Hepatocyte (in vitro differentiated cells): Measurements from ENCODE around the gene PLOD2. TPM values are rescaled to one million over a fixed set of nuclear protein-coding genes. Genes with fewer than 3 reads are reported as not detected.

ENCODE experiments used
- DNase-seq: peaks from one replicate; pipeline ENCODE4 v3.0.0-alpha.2; 2016; ENCODE audit warnings: low spot score
- H2AFZ ChIP-seq: fragments of 200-600 bp; sonication (generic); 2 replicates; pipeline ENCODE4 v1.6.0; 2016; ENCODE audit warnings: antibody characterized with exemption, mild to moderate bottlenecking
- H3K27ac ChIP-seq: fragments of 200-600 bp; sonication (generic); 2 replicates; pipeline ENCODE4 v1.5.1; 2016; ENCODE audit warnings: mild to moderate bottlenecking
- H3K27me3 ChIP-seq: fragments of 200-600 bp; sonication (generic); 2 replicates; pipeline ENCODE4 v1.6.1; 2016
- H3K36me3 ChIP-seq: fragments of 200-600 bp; sonication (generic); replicated peaks from 2 replicates; pipeline ENCODE4 v1.5.1; 2016; ENCODE audit warnings: low read depth; ENCODE audit not compliant: insufficient read depth
- H3K4me1 ChIP-seq: fragments of 200-600 bp; sonication (generic); 2 replicates; pipeline ENCODE4 v1.5.1; 2016; ENCODE audit warnings: mild to moderate bottlenecking, moderate library complexity; ENCODE audit not compliant: insufficient read depth
- H3K4me2 ChIP-seq: fragments of 200-600 bp; sonication (generic); 2 replicates; pipeline ENCODE4 v1.6.0; 2016
- H3K4me3 ChIP-seq: fragments of 200-600 bp; sonication (generic); 2 replicates; pipeline ENCODE4 v1.5.1; 2016; ENCODE audit warnings: mild to moderate bottlenecking
- H3K79me2 ChIP-seq: fragments of 200-600 bp; sonication (generic); 2 replicates; pipeline ENCODE4 v1.6.0; 2017; ENCODE audit warnings: mild to moderate bottlenecking
- H3K9me2 ChIP-seq: fragments of 200-600 bp; sonication (generic); replicated peaks from 2 replicates; pipeline ENCODE4 v1.6.0; 2017; ENCODE audit warnings: mild to moderate bottlenecking; ENCODE audit not compliant: insufficient read depth
- H3K9me3 ChIP-seq: fragments of 200-600 bp; sonication (generic); 2 replicates; pipeline ENCODE4 v1.5.1; 2016; ENCODE audit warnings: low read depth, mild to moderate bottlenecking
- H4K20me1 ChIP-seq: fragments of 200-600 bp; sonication (generic); 2 replicates; pipeline ENCODE4 v1.6.0; 2016; ENCODE audit warnings: mild to moderate bottlenecking; ENCODE audit not compliant: insufficient read depth, poor library complexity, severe bottlenecking
- CTCF ChIP-seq: fragments of 200-600 bp; sonication (generic); IDR thresholded peaks from 2 replicates; pipeline ENCODE4 v1.5.1; 2016; ENCODE audit warnings: antibody characterized with exemption, mild to moderate bottlenecking; ENCODE audit not compliant: poor library complexity
- EZH2 ChIP-seq: fragments of 200-600 bp; sonication (generic); IDR thresholded peaks from 2 replicates; pipeline ENCODE4 v1.6.1; 2016; ENCODE audit warnings: antibody characterized with exemption, mild to moderate bottlenecking, borderline replicate concordance
- EZH2phosphoT487 ChIP-seq: fragments of 200-600 bp; sonication (generic); IDR thresholded peaks from one replicate; pipeline ENCODE4 v1.6.1; 2018; ENCODE audit warnings: antibody characterized with exemption, mild to moderate bottlenecking, low read depth, moderate library complexity; ENCODE audit not compliant: unreplicated experiment, severe bottlenecking
- WGBS: methylation state at CpG from one replicate; pipeline ENCODE4 v1.1.6; 2016; ENCODE audit warnings: low lambda C conversion rate; ENCODE audit errors: missing lambda C conversion rate; 5-methylcytosine and 5-hydroxymethylcytosine counted together
- polyA plus RNA-seq: library from polyadenylated mRNA; unstranded; fragments of >200 nt; fragmentation: Nextera tagmentation; extraction: Ambion mirVana; gene quantifications from 2 replicates; pipeline ENCODE4 v1.2.1, GENCODE V29; 2016
- total RNA-seq: library from RNA; depleted of rRNA; stranded (reverse); fragments of >200 nt; gene quantifications from 2 replicates; pipeline ENCODE4 v1.2.3, GENCODE V29; 2014

PLOD2 gene
- total and polyA plus RNA-seq, 2 experiments from 2014 or later = 97.3 to 148 TPM

- Histone ChIP-seq H3K4me2 (no peak overlapping the region), H3K9me2 (no peaks in the 10 kb centered on the region), H3K79me2 (no peaks in the 10 kb centered on the region), H3K36me3 (no peaks in the 10 kb centered on the region), H4K20me1 (no peaks in the 10 kb centered on the region), H3K27ac (no peak overlapping the region), H3K4me3 (no peak overlapping the region), H2AFZ (no peak overlapping the region), H3K4me1 (no peaks in the 10 kb centered on the region), H3K27me3 (no peaks in the 10 kb centered on the region), H3K9me3 (no peaks in the 10 kb centered on the region)
- TF ChIP-seq CTCF (peak; percentile 75), EZH2 (no peak), EZH2phosphoT487 (no peak)
- WGBS = 5% methylated on average over 6 of the region's 6 CpGs
- peak; percentile 73 for DNase-seq
These were observed 28.7 kb upstream of the PLOD2 start for GRCh38 chr3:146189519-146190173.

- 39% methylated on average over 2 of the region's 2 CpGs for WGBS
- TF ChIP-seq CTCF (peak; percentile 74), EZH2phosphoT487 (no peak), EZH2 (no peak)
- no peak overlapping the region for H3K4me2 ChIP-seq
These were observed 26.5 kb upstream of the PLOD2 start for GRCh38 chr3:146187334-146187950.

GRCh38 chr3:146184241-146185015, 23.4 kb upstream of the PLOD2 start:
- H3K36me3 ChIP-seq = no peaks in the 10 kb centered on the region
- no peak overlapping the region for H2AFZ ChIP-seq
- TF ChIP-seq EZH2 (no peak), CTCF (no peak), EZH2phosphoT487 (no peak)
- H4K20me1 ChIP-seq = no peaks in the 10 kb centered on the region
- DNase-seq = peak; percentile 34
- no peak overlapping the region for H3K27ac ChIP-seq
- no peaks in the 10 kb centered on the region for H3K4me1 ChIP-seq
- no peak overlapping the region for H3K4me3 ChIP-seq
- WGBS = 57% methylated on average over 2 of the region's 2 CpGs
- H3K27me3 ChIP-seq = no peaks in the 10 kb centered on the region
- H3K9me3 ChIP-seq = no peaks in the 10 kb centered on the region
- no peaks in the 10 kb centered on the region for H3K9me2 ChIP-seq
- no peak overlapping the region for H3K4me2 ChIP-seq
- H3K79me2 ChIP-seq = no peaks in the 10 kb centered on the region

More at GRCh38 chr3:146187334-146187950, 26.5 kb upstream of the PLOD2 start:
- no peaks in the 10 kb centered on the region for H3K4me1 ChIP-seq
- no peaks in the 10 kb centered on the region for H4K20me1 ChIP-seq
- no peaks in the 10 kb centered on the region for H3K27me3 ChIP-seq
- no peaks in the 10 kb centered on the region for H3K9me2 ChIP-seq
- no peak overlapping the region for H3K27ac ChIP-seq
- no peaks in the 10 kb centered on the region for H3K36me3 ChIP-seq
- no peaks in the 10 kb centered on the region for H3K79me2 ChIP-seq
- no peak overlapping the region for H2AFZ ChIP-seq
- H3K4me3 ChIP-seq = no peak overlapping the region
- no peaks in the 10 kb centered on the region for H3K9me3 ChIP-seq
- DNase-seq = peak; percentile 52
